OCI-LY1 (cell line): Measurements from ENCODE around the gene DGKA.

Source experiments
- H2AFZ ChIP-seq: fragments of 200-600 bp; sonication (generic), shearing (Covaris generic); 2 replicates; pipeline ENCODE4 v1.6.0; 2014; ENCODE audit warnings: antibody characterized with exemption, mild to moderate bottlenecking, low read length
- H3F3A ChIP-seq: fragments of 200-600 bp; sonication (generic), shearing (Covaris generic); 2 replicates; pipeline ENCODE4 v1.6.0; 2014; ENCODE audit warnings: mild to moderate bottlenecking, antibody characterized with exemption, low read length, moderate library complexity; ENCODE audit not compliant: insufficient read depth
- H3K27ac ChIP-seq: fragments of 200-600 bp; sonication (generic); 2 replicates; pipeline ENCODE4 v1.5.1; 2014; ENCODE audit warnings: low read length, mixed run types, mild to moderate bottlenecking, low read depth; ENCODE audit not compliant: poor library complexity, severe bottlenecking
- H3K27me3 ChIP-seq: fragments of 200-600 bp; sonication (generic); 2 replicates; pipeline ENCODE4 v1.6.0; 2014; ENCODE audit warnings: antibody characterized with exemption, mild to moderate bottlenecking, low read length, moderate library complexity; ENCODE audit not compliant: insufficient read depth
- H3K36me3 ChIP-seq: fragments of 200-600 bp; sonication (generic); 2 replicates; pipeline ENCODE4 v1.6.1; 2014; ENCODE audit warnings: mild to moderate bottlenecking, antibody characterized with exemption, low read length, moderate library complexity, mixed read lengths; ENCODE audit not compliant: insufficient read depth
- H3K4me1 ChIP-seq: fragments of 200-600 bp; sonication (generic); 2 replicates; pipeline ENCODE4 v1.5.1; 2014; ENCODE audit warnings: mild to moderate bottlenecking, low read length, moderate library complexity; ENCODE audit not compliant: insufficient read depth, severe bottlenecking
- H3K4me2 ChIP-seq: fragments of 200-600 bp; sonication (generic), shearing (Covaris generic); 2 replicates; pipeline ENCODE4 v1.6.1; 2014; ENCODE audit warnings: low read length
- H3K4me3 ChIP-seq: fragments of 200-600 bp; sonication (generic); 2 replicates; pipeline ENCODE4 v1.5.1; 2014; ENCODE audit warnings: low read length, low read depth, mild to moderate bottlenecking, mixed read lengths; ENCODE audit not compliant: poor library complexity, severe bottlenecking
- H3K79me2 ChIP-seq: fragments of 200-600 bp; shearing (Covaris generic); 2 replicates; pipeline ENCODE4 v1.6.1; 2016; ENCODE audit warnings: mixed run types, low read length, mixed read lengths; ENCODE audit not compliant: insufficient read depth
- H3K9ac ChIP-seq: fragments of 200-600 bp; sonication (generic), shearing (Covaris generic); 2 replicates; pipeline ENCODE4 v1.6.1; 2014; ENCODE audit warnings: mild to moderate bottlenecking, low read length, mixed read lengths
- H3K9me2 ChIP-seq: fragments of 200-600 bp; sonication (generic), shearing (Covaris generic); 2 replicates; pipeline ENCODE4 v1.6.1; 2014; ENCODE audit warnings: low read depth, mild to moderate bottlenecking, low read length, mixed read lengths
- H3K9me3 ChIP-seq: fragments of 200-600 bp; shearing (Covaris generic); 2 replicates; pipeline ENCODE4 v1.6.1; 2014; ENCODE audit warnings: low read length, mixed read lengths
- H4K20me1 ChIP-seq: fragments of 200-600 bp; sonication (generic), shearing (Covaris generic); 2 replicates; pipeline ENCODE4 v1.6.0; 2016; ENCODE audit warnings: mild to moderate bottlenecking, low read length; ENCODE audit not compliant: insufficient read depth
- CTCF ChIP-seq: fragments of 200-600 bp; sonication (generic), shearing (Covaris generic); IDR thresholded peaks from 2 replicates; pipeline ENCODE4 v1.5.1; 2017; ENCODE audit warnings: mild to moderate bottlenecking, antibody characterized with exemption, low read length, moderate library complexity, mixed read lengths
- EZH2 ChIP-seq: fragments of 200-600 bp; sonication (generic), shearing (Covaris generic); IDR thresholded peaks from 2 replicates; pipeline ENCODE4 v1.8.0; 2017; ENCODE audit warnings: borderline replicate concordance, mixed run types, mild to moderate bottlenecking, antibody characterized with exemption, low read length, moderate library complexity, mixed read lengths

DGKA gene

DNA sequence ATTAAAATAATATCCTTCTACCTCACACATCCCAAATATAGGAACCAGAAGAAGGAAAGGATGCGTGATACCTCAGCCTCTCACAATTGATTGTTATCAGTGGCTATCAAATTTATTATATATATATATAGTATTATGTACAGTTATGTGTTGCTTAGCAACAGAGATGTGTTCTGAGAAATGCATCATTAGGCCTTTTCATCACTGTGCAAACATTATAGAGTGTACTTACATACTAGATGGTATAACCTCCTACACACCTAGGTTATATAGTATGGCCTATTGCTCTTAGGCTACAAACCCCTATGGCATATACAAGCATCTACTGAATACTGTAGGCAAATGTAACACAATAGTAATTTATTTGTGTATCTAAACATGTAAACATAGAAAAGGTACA lies 37.2 kb upstream of the DGKA start:
- no peaks in the 10 kb centered on the region for H3K9me3 ChIP-seq
- no peaks in the 10 kb centered on the region for H3F3A ChIP-seq
- no peak overlapping the region for H3K4me3 ChIP-seq
- no peaks in the 10 kb centered on the region for H3K79me2 ChIP-seq
- no peaks in the 10 kb centered on the region for H3K9me2 ChIP-seq
- TF ChIP-seq CTCF (no peak), EZH2 (no peak)
- no peak overlapping the region for H3K4me2 ChIP-seq
- no peaks in the 10 kb centered on the region; the same call in 1 of the 2 replicates for H3K36me3 ChIP-seq
- H4K20me1 ChIP-seq, result no peaks in the 10 kb centered on the region
- no peak overlapping the region for H2AFZ ChIP-seq
- no peak overlapping the region for H3K9ac ChIP-seq
- no peaks in the 10 kb centered on the region for H3K4me1 ChIP-seq
- no peak overlapping the region for H3K27ac ChIP-seq
- H3K27me3 ChIP-seq, result no peaks in the 10 kb centered on the region

- H2AFZ ChIP-seq, result no peak overlapping the region
- no peaks in the 10 kb centered on the region for H4K20me1 ChIP-seq
- no peaks in the 10 kb centered on the region for H3K9me2 ChIP-seq
- no peak for TF ChIP-seq EZH2
- peaks cover 36% of the 10 kb centered on the region for H3K36me3 ChIP-seq
- H3K4me1 ChIP-seq, result no peaks in the 10 kb centered on the region
- no peaks in the 10 kb centered on the region for H3K9me3 ChIP-seq
- H3F3A ChIP-seq, result no peaks in the 10 kb centered on the region; the same call in 1 of the 2 replicates
- no peak overlapping the region for H3K4me3 ChIP-seq
- no peaks in the 10 kb centered on the region for H3K27me3 ChIP-seq
- no peak overlapping the region for H3K9ac ChIP-seq
- H3K4me2 ChIP-seq, result no peak overlapping the region
- H3K27ac ChIP-seq, result no peak overlapping the region
- no peaks in the 10 kb centered on the region for H3K79me2 ChIP-seq
Observed at GRCh38 chr12:55899082-55899481, 31.9 kb upstream of the DGKA start.

DNA sequence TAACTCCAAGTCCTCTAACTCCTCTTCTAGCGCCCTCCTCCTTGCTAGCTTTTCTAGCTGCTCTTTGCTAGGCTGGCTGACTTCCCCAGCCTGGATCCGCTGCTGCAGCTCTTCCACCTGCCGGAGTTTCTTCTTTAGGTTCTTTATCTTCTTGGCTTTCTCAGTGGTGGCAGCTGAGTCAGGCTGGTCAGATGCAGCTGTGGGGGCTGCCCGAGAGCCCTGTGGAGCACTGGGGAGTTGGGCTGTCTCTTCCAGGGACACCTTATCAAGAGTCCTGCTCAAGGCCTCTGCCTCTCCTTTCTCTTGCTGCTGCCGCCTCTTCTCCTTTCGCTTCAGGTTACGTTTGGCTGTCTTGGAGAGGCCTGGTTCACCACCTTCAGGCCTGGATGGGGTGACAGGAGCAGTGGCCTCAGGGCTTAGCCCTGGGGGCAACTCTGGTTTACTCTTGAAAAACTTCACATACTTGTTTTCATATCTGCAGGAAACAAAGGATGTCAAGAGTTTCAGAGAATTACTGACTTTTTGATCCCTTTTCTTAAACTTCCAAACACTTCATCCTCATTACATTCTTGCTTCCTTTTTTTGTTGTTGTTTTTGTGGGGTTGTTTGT lies 29.0 kb upstream of the DGKA start:
- no peaks in the 10 kb centered on the region for H3K27me3 ChIP-seq
- no peak overlapping the region for H3K9ac ChIP-seq
- TF ChIP-seq CTCF (no peak), EZH2 (no peak)

GRCh38 chr12:55906056-55906455 lies 24.9 kb upstream of the DGKA start:
- H3K27me3 ChIP-seq, result no peaks in the 10 kb centered on the region
- H3K9ac ChIP-seq, result no peak overlapping the region
- no peak overlapping the region for H2AFZ ChIP-seq
- peaks cover 37% of the 10 kb centered on the region for H3K36me3 ChIP-seq
- H3K27ac ChIP-seq, result no peak overlapping the region
- peaks cover 21% of the 10 kb centered on the region for H3K79me2 ChIP-seq
- H3K9me3 ChIP-seq, result no peaks in the 10 kb centered on the region
- no peaks in the 10 kb centered on the region for H3F3A ChIP-seq
- H4K20me1 ChIP-seq, result no peaks in the 10 kb centered on the region
- TF ChIP-seq CTCF (no peak), EZH2 (no peak)
- H3K4me3 ChIP-seq, result no peak overlapping the region
- no peaks in the 10 kb centered on the region for H3K4me1 ChIP-seq
- no peak overlapping the region for H3K4me2 ChIP-seq
- no peaks in the 10 kb centered on the region for H3K9me2 ChIP-seq

More for the DNA sequence above, 29.0 kb upstream of the DGKA start:
- Histone ChIP-seq H3K4me2 (no peak overlapping the region), H3K4me3 (no peak overlapping the region), H3F3A (no peaks in the 10 kb centered on the region; the same call in 1 of the 2 replicates), H3K4me1 (no peaks in the 10 kb centered on the region), H4K20me1 (no peaks in the 10 kb centered on the region), H3K9me2 (no peaks in the 10 kb centered on the region), H2AFZ (no peak overlapping the region), H3K36me3 (peaks cover 42% of the 10 kb centered on the region), H3K79me2 (peaks cover 4% of the 10 kb centered on the region; the same call in 1 of the 2 replicates), H3K27ac (no peak overlapping the region), H3K9me3 (no peaks in the 10 kb centered on the region)
